IMR-90 (cell line): ENCODE data around the gene ZNF280B.

Source experiments
- POLR2A ChIP-seq: IDR thresholded peaks from 2 replicates; pipeline ENCODE4 v1.6.1; 2012; ENCODE audit warnings: mild to moderate bottlenecking, low read depth, low read length
- RFX5 ChIP-seq: IDR thresholded peaks from 2 replicates; pipeline ENCODE4 v1.8.0; 2012; ENCODE audit warnings: low read depth, mild to moderate bottlenecking, low read length, moderate library complexity
- USF2 ChIP-seq: fragments of 150-350 bp; IDR thresholded peaks from 2 replicates; pipeline ENCODE4 v1.6.1; 2017; ENCODE audit warnings: mild to moderate bottlenecking, antibody characterized with exemption, low read length, low read depth
- TF ChIP-seq, protein P1 (sequence below): conservative IDR thresholded peaks from 2 replicates; pipeline ENCODE4 v1.5.1; 2012; ENCODE audit warnings: mild to moderate bottlenecking, low read depth, low read length, improper control_type of control experiment

DNA sequence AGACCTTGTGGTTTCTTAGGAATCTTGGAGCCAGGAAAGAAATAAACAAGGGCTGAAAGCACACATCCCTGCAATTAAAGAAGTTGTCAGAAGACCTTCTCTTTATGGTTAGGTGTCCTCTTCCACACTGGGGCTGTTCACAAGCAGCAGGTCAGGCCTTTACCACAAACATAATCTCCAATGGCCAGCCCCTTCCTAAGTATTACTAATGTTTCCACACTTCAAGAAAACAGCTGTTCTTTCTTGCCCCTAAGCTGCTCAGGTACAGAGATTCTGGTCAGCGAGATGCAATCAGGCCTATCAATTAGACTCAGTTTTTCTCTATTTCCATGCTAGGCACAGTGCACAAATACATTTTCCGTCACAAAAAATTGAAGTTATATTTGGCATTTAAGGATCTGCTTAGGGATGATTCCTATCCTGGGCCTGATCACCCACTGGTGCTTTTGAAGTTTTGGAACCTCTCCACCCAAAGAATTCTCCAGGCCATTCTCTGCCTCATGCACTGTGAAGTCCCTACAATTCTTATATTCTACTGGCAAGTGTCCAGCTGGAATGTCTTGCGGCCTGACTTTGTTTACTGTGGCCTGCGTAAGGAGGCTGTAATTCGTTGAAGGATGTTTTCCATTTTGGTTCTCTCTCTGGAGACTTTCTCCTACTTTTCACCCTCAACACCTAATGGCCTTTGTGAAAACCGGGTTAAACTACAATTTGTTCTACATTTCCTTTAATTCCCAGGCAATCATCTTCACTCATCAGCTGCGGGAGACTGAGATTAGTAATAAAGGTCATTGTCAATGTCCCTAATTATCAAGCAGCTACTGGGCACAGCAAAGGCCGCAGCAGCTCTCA, 45.4 kb upstream of the ZNF280B start:
- no peak for TF ChIP-seq RFX5
- no peak for TF ChIP-seq POLR2A
- TF ChIP-seq, protein P1, sequence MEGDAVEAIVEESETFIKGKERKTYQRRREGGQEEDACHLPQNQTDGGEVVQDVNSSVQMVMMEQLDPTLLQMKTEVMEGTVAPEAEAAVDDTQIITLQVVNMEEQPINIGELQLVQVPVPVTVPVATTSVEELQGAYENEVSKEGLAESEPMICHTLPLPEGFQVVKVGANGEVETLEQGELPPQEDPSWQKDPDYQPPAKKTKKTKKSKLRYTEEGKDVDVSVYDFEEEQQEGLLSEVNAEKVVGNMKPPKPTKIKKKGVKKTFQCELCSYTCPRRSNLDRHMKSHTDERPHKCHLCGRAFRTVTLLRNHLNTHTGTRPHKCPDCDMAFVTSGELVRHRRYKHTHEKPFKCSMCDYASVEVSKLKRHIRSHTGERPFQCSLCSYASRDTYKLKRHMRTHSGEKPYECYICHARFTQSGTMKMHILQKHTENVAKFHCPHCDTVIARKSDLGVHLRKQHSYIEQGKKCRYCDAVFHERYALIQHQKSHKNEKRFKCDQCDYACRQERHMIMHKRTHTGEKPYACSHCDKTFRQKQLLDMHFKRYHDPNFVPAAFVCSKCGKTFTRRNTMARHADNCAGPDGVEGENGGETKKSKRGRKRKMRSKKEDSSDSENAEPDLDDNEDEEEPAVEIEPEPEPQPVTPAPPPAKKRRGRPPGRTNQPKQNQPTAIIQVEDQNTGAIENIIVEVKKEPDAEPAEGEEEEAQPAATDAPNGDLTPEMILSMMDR = no peak
- TF ChIP-seq USF2 = no peak
